Measurements from ENCODE around the gene TSPAN3. TPM values are rescaled to one million over a fixed set of nuclear protein-coding genes. Genes with fewer than 3 reads are reported as not detected.

Gene TSPAN3
- total RNA-seq, 1 donor from 2014 or later = 187 TPM

DNA sequence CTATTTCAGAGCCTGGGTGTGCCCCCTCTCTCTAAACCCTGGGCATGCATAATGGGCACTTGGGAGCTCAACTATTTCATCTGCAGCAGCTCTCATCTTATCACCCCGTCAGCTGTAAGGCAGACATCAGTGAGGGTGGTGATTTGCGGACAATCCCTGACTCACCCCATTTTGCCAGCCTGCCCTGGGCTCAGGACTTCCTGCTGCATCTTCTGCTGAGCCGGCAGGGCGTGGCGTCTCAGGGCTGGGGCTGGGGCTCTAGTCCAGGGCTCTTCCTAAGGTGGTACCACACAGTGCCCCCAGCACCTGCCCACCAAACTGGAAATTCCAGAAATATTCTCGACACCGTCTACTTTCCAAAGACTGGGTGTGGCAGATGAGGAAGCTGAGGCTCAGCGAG lies 76.9 kb downstream of the TSPAN3 start:
- Histone ChIP-seq H3K27me3 (ENCODE audit: control insufficient read depth, insufficient read depth, low read length) (no peaks in the 10 kb centered on the region), H3K36me3 (ENCODE audit: control insufficient read depth, insufficient read depth, low read length) (no peaks in the 10 kb centered on the region), H3K4me3 (ENCODE audit: low read depth, low read length) (no peak overlapping the region)
- DNase-seq (ENCODE audit: low read depth) (peak; percentile 66), FAIRE-seq (no peak)
- TF ChIP-seq, protein P1, sequence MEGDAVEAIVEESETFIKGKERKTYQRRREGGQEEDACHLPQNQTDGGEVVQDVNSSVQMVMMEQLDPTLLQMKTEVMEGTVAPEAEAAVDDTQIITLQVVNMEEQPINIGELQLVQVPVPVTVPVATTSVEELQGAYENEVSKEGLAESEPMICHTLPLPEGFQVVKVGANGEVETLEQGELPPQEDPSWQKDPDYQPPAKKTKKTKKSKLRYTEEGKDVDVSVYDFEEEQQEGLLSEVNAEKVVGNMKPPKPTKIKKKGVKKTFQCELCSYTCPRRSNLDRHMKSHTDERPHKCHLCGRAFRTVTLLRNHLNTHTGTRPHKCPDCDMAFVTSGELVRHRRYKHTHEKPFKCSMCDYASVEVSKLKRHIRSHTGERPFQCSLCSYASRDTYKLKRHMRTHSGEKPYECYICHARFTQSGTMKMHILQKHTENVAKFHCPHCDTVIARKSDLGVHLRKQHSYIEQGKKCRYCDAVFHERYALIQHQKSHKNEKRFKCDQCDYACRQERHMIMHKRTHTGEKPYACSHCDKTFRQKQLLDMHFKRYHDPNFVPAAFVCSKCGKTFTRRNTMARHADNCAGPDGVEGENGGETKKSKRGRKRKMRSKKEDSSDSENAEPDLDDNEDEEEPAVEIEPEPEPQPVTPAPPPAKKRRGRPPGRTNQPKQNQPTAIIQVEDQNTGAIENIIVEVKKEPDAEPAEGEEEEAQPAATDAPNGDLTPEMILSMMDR (IDR thresholded peaks at IDR 0.05; ENCODE audit: insufficient read depth, low read length, severe bottlenecking) = no peak

DNA sequence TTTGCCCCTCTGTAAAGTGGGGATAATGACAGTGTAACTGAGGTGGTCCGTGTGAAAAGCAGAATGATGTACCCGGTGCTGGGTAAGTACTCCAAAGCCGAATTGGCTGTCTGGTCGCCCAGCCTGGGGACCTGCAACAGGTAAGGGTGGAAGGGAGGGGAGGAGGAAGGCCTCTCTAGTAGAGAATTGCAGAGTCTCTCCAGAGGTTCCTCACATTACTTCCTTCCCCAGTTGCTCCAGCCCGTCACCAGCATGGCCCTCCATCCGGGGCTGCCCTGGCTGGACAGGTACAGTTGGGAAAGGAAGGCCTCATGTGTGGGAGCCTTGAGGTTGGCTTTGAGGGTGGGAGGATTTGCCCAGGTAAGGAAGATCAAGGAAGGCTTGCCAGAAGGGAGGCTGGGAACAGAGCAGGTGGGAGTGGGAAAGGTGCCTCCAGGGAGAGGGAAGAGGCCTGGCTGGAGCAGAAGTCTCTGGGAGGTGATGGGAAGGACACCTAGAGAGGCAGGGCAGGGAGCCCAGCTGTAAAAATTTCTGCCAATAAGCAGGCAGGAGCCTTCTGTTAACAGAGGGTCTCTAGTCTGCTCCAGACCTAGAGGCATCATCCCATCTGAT lies 77.7 kb downstream of the TSPAN3 start:
- TF ChIP-seq, protein P1 (IDR thresholded peaks at IDR 0.05; ENCODE audit: insufficient read depth, low read length, severe bottlenecking) = no peak
- Histone ChIP-seq H3K27me3 (ENCODE audit: control insufficient read depth, insufficient read depth, low read length) (no peaks in the 10 kb centered on the region), H3K36me3 (ENCODE audit: control insufficient read depth, insufficient read depth, low read length) (no peaks in the 10 kb centered on the region), H3K4me3 (ENCODE audit: low read depth, low read length) (no peak overlapping the region)
- FAIRE-seq (no peak), DNase-seq (ENCODE audit: low read depth) (no peak)

DNA sequence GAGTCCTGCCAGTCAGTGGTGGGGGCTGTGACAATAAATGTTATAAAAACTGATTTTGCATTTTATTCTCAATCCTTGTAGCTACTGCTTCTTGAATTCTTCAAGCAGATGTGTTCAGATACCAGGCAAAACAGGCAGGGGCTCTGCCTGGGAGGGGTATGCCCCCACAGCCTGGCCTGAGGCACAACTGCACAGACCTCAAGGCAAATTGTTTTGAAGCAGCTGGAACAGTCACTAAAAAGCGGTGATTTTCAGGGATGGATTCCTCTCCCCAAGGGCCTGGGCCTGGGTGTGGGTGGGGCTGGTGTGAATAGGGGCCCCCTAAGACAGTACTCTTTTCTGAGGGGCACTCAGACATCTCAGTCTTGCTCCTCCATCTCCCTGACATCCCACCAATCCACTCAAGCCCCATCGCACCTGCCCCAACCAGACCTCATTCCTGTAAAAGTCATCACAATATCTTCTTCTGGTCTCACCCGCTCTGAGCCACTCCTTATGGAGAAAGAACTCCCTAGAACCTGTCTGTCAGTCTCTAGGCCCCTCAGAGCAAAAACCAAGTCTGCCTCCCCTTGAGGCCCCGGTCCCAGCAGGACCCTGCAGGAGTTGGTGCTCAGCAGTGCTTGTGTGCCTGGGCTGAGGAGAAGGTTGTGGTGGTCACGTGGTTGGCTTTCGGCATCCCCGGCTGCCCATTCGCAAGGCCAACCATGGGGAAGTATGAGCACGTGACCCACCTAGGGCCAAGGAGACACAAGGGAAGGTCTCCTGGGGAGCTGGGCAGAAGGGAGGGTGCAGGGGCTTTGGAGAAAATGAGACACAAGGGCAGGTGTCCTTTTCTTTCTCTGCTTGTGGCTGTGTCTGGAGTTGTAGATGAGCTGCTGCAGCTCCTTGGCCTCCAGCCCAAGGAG lies 78.9 kb downstream of the TSPAN3 start:
- no peak overlapping the region for H3K4me3 ChIP-seq (ENCODE audit: low read depth, low read length)
- DNase-seq (ENCODE audit: low read depth) (no peak), FAIRE-seq (no peak)
- no peaks in the 10 kb centered on the region for H3K27me3 ChIP-seq (ENCODE audit: control insufficient read depth, insufficient read depth, low read length)
- TF ChIP-seq, protein P1 (IDR thresholded peaks at IDR 0.05; ENCODE audit: insufficient read depth, low read length, severe bottlenecking) = no peak
- H3K36me3 ChIP-seq (ENCODE audit: control insufficient read depth, insufficient read depth, low read length) = no peaks in the 10 kb centered on the region

Other genes with a start within 250 kb of the TSPAN3 start
- 6.3 and 7.7 TPM in 2 replicates for gene SCAPER, start 165.8 kb downstream of the TSPAN3 start, total RNA-seq
- 51.6 and 60.6 TPM in 2 replicates for gene RCN2, start 139.4 kb downstream of the TSPAN3 start, total RNA-seq
- gene PSTPIP1, start 76.0 kb downstream of the TSPAN3 start, total RNA-seq = 0.38 TPM in 1 of 2 replicates, not detected in the other

All from bronchial epithelial cell (primary cell).